Measurements from ENCODE around the gene GDA.

GDA gene

DNA sequence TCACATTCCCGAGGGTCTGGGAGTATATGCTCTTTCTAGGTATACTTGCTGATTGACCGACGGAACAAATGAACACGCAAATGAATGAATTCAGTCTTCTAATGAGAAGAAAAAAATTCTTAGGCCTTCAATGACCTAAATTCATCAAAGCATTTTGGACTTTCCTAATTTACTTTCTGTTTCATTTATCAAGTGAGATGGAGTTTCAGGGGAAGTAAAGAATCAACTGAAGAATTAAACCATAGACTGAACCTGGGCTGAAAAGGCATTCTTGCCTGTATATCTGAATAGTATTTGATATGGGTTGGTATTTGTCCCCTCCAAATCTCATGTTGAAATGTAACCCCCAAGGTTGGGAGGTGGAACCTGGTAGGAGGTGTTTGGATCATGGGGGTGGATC, 151.6 kb downstream of the GDA start:
- TF ChIP-seq SIN3A (IDR thresholded peaks at IDR 0.05; ENCODE audit: borderline replicate concordance, insufficient read depth, low read length), result no peak
- TF ChIP-seq TAF1 (IDR thresholded peaks at IDR 0.05; ENCODE audit: borderline replicate concordance, insufficient read depth, low read length), result no peak
- TF ChIP-seq POLR2AphosphoS5 (IDR thresholded peaks at IDR 0.05; ENCODE audit: low read depth, low read length), result no peak
- TF ChIP-seq, protein P1, sequence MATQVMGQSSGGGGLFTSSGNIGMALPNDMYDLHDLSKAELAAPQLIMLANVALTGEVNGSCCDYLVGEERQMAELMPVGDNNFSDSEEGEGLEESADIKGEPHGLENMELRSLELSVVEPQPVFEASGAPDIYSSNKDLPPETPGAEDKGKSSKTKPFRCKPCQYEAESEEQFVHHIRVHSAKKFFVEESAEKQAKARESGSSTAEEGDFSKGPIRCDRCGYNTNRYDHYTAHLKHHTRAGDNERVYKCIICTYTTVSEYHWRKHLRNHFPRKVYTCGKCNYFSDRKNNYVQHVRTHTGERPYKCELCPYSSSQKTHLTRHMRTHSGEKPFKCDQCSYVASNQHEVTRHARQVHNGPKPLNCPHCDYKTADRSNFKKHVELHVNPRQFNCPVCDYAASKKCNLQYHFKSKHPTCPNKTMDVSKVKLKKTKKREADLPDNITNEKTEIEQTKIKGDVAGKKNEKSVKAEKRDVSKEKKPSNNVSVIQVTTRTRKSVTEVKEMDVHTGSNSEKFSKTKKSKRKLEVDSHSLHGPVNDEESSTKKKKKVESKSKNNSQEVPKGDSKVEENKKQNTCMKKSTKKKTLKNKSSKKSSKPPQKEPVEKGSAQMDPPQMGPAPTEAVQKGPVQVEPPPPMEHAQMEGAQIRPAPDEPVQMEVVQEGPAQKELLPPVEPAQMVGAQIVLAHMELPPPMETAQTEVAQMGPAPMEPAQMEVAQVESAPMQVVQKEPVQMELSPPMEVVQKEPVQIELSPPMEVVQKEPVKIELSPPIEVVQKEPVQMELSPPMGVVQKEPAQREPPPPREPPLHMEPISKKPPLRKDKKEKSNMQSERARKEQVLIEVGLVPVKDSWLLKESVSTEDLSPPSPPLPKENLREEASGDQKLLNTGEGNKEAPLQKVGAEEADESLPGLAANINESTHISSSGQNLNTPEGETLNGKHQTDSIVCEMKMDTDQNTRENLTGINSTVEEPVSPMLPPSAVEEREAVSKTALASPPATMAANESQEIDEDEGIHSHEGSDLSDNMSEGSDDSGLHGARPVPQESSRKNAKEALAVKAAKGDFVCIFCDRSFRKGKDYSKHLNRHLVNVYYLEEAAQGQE (IDR thresholded peaks at IDR 0.05; ENCODE audit: insufficient read depth in 1 of 2, low read depth in 2 of 2, low read length in 2 of 2), result no peak
- no peak for TF ChIP-seq FOXP2 (optimal IDR thresholded peaks at IDR 0.05; ENCODE audit: borderline replicate concordance, extremely low read depth, extremely low read length, insufficient read depth)

All from PFSK-1 (cell line).